ENCODE measurements around the gene MTG2. TPM values are rescaled to one million over a fixed set of nuclear protein-coding genes. Genes with fewer than 3 reads are reported as not detected.

Gene MTG2
- total and polyA plus RNA-seq, 10 of the 15 experiments (the other 5 are each of a cell fraction or from before 2014, with no cell fraction given) = 6.2 to 52.4 (median 34.3) TPM

DNA sequence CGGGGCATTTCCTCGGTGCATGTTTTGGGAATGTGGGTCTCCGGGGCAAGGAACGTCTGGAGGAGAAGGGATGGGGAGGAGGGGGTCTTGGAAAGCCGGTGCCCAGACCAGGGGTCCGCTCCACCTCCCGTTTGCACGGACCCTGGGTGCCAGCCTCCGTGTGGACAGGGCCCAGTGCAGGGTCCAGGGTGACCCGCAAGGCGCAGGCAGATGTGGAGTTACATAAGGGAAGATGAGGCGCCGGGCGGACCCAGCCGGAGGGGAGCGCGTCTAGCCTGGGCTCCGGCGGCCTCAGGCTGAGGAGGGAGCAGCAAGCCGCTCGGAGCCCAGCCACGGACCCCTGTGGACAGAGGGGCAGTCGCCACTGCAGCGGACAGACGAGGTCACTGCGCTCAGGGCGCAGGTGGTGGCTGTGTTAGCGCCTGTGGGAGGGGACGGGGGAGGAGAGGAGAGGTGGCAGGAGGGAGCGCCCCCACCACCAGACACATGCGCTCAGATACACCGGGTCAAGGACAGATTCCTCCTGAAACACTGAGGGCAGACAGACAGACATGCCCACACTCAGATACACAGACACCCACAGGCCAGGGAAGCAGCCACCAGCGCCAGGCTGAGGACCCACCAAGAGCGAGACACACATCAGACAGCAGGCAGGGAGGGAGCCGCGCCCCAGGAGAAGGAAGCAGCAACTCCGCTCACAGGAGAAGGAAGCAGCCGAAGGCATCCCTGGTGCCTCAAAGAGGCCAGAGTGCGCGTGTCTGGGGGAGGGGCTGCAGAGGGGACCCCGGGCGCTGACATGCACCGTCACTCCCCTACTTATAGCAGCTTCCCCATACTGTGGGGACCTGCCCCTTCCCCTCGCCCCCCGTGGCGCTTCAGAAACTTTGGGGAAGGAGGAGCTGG is 38.1 kb downstream of the MTG2 start:
- no peak for FAIRE-seq
- no peaks in the 10 kb centered on the region for H3K36me3 ChIP-seq (ENCODE audit: control insufficient read depth in 2 of 2, insufficient read depth in 2 of 2, low read length in 1 of 2)
- H3K4me1 ChIP-seq (ENCODE audit: control insufficient read depth, insufficient read depth, low read length) = no peaks in the 10 kb centered on the region
- ChIA-PET RAD21 (ENCODE audit: unreplicated experiment) (no interaction called here), POLR2A (no interaction called here), SMC1A (ENCODE audit: uncharacterized antibody, unreplicated experiment) (no interaction called here), CTCF (no interaction called here)
- no peak overlapping the region for H3K4me3 ChIP-seq
- no peaks in the 10 kb centered on the region for H3K9me3 ChIP-seq (replicated peaks; ENCODE audit: control insufficient read depth, insufficient read depth, low read length)
- no peaks in the 10 kb centered on the region; the same call in 1 of the 2 replicates for H4K20me1 ChIP-seq (ENCODE audit: control insufficient read depth, insufficient read depth)
- TF ChIP-seq FOXK2 (IDR thresholded peaks at IDR 0.05) (no peak), CREM (IDR thresholded peaks at IDR 0.05; ENCODE audit: low read depth) (no peak), PML (IDR thresholded peaks at IDR 0.05; ENCODE audit: low read length) (no peak)
- H3K27ac ChIP-seq (ENCODE audit: control insufficient read depth, insufficient read depth) = no peak overlapping the region
- in situ Hi-C loops (cut with MboI) = no loop called here
- no peak overlapping the region for H3K4me2 ChIP-seq (ENCODE audit: control insufficient read depth, insufficient read depth)
- ATAC-seq = no peak
- WGBS (ENCODE audit: insufficient coverage, insufficient replicate concordance, low lambda C conversion rate, missing lambda C conversion rate) = 22% methylated on average over 45 of the region's 46 CpGs
- H2AFZ ChIP-seq (ENCODE audit: control insufficient read depth, low read depth, low read length) = no peak overlapping the region
- H3K79me2 ChIP-seq (ENCODE audit: control insufficient read depth, insufficient read depth, low read length) = no peaks in the 10 kb centered on the region
- no peak overlapping the region for H3K9ac ChIP-seq (ENCODE audit: control insufficient read depth, insufficient read depth, low read length)
- DNase-seq (ENCODE audit: low read depth, low spot score) = no peak
- intact Hi-C loops (cut with micrococcal nuclease; ENCODE audit: unreplicated experiment) = no loop called here
- peaks cover 1 to 10% of the 10 kb centered on the region in 2 experiments; a peak in 3 of 4 replicates for H3K27me3 ChIP-seq (replicated peaks in 1 of 2; ENCODE audit: control insufficient read depth in 2 of 2, insufficient read depth in 2 of 2, low read length in 1 of 2)
- no TSS peak for BruUV-seq (replicated peaks)

DNA sequence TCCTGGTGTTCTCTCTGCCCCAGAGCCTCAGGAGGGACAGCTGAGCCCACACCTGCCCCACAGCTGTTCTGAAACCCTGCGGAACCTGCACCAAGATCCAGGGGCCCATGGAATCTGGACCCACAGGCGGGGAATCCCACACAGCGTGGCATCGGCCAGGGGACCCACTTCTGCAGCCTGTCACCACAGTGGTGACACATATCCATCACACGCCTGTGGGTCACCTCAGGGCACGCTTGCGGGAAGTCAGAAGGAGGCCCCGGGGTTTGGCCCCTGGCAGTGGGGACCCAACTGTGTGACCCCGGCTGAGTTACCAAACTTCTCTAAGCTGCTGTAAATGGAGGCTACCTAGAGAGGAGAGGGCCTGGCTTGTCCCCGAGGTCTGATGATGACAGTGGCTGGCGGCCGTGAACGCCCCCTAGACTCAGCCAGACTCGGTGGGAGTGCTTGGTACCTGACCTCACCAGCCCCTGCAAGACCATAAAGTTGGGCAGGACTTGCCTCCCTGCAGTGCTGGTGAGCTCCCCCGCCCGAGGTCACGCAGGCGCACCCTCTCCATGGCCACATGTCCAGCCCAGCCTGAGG is 39.5 kb downstream of the MTG2 start:
- no peak overlapping the region for H3K4me3 ChIP-seq
- in situ Hi-C loops (cut with MboI) = no loop called here
- no peak overlapping the region for H3K27ac ChIP-seq (ENCODE audit: control insufficient read depth, insufficient read depth)
- BruUV-seq (replicated peaks) = no TSS peak
- peaks cover 1 to 10% of the 10 kb centered on the region in 2 experiments; a peak in 3 of 4 replicates for H3K27me3 ChIP-seq (replicated peaks in 1 of 2; ENCODE audit: control insufficient read depth in 2 of 2, insufficient read depth in 2 of 2, low read length in 1 of 2)
- FAIRE-seq (no peak), DNase-seq (ENCODE audit: low read depth, low spot score) (no peak), ATAC-seq (no peak)
- H4K20me1 ChIP-seq (ENCODE audit: control insufficient read depth, insufficient read depth) = no peaks in the 10 kb centered on the region; the same call in 1 of the 2 replicates
- intact Hi-C loops (cut with micrococcal nuclease; ENCODE audit: unreplicated experiment) = no loop called here
- no peaks in the 10 kb centered on the region for H3K9me3 ChIP-seq (replicated peaks; ENCODE audit: control insufficient read depth, insufficient read depth, low read length)
- ChIA-PET CTCF (no interaction called here), POLR2A (no interaction called here), SMC1A (ENCODE audit: uncharacterized antibody, unreplicated experiment) (no interaction called here), RAD21 (ENCODE audit: unreplicated experiment) (no interaction called here)
- H3K9ac ChIP-seq (ENCODE audit: control insufficient read depth, insufficient read depth, low read length) = no peak overlapping the region
- WGBS (ENCODE audit: insufficient coverage, insufficient replicate concordance, low lambda C conversion rate, missing lambda C conversion rate) = 47% methylated on average over 18 of the region's 18 CpGs
- no peak overlapping the region for H2AFZ ChIP-seq (ENCODE audit: control insufficient read depth, low read depth, low read length)
- H3K36me3 ChIP-seq (ENCODE audit: control insufficient read depth in 2 of 2, insufficient read depth in 2 of 2, low read length in 1 of 2) = no peaks in the 10 kb centered on the region
- TF ChIP-seq, protein P1, sequence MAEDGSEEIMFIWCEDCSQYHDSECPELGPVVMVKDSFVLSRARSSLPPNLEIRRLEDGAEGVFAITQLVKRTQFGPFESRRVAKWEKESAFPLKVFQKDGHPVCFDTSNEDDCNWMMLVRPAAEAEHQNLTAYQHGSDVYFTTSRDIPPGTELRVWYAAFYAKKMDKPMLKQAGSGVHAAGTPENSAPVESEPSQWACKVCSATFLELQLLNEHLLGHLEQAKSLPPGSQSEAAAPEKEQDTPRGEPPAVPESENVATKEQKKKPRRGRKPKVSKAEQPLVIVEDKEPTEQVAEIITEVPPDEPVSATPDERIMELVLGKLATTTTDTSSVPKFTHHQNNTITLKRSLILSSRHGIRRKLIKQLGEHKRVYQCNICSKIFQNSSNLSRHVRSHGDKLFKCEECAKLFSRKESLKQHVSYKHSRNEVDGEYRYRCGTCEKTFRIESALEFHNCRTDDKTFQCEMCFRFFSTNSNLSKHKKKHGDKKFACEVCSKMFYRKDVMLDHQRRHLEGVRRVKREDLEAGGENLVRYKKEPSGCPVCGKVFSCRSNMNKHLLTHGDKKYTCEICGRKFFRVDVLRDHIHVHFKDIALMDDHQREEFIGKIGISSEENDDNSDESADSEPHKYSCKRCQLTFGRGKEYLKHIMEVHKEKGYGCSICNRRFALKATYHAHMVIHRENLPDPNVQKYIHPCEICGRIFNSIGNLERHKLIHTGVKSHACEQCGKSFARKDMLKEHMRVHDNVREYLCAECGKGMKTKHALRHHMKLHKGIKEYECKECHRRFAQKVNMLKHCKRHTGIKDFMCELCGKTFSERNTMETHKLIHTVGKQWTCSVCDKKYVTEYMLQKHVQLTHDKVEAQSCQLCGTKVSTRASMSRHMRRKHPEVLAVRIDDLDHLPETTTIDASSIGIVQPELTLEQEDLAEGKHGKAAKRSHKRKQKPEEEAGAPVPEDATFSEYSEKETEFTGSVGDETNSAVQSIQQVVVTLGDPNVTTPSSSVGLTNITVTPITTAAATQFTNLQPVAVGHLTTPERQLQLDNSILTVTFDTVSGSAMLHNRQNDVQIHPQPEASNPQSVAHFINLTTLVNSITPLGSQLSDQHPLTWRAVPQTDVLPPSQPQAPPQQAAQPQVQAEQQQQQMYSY (CRISPR knock-in tag; IDR thresholded peaks at IDR 0.05) = no peak
- TF ChIP-seq POU2F2 (IDR thresholded peaks at IDR 0.05; ENCODE audit: borderline replicate concordance, low read depth, low read length) (no peak), STAT1 (conservative IDR thresholded peaks at IDR 0.05) (no peak)
- TF ChIP-seq, protein P2, sequence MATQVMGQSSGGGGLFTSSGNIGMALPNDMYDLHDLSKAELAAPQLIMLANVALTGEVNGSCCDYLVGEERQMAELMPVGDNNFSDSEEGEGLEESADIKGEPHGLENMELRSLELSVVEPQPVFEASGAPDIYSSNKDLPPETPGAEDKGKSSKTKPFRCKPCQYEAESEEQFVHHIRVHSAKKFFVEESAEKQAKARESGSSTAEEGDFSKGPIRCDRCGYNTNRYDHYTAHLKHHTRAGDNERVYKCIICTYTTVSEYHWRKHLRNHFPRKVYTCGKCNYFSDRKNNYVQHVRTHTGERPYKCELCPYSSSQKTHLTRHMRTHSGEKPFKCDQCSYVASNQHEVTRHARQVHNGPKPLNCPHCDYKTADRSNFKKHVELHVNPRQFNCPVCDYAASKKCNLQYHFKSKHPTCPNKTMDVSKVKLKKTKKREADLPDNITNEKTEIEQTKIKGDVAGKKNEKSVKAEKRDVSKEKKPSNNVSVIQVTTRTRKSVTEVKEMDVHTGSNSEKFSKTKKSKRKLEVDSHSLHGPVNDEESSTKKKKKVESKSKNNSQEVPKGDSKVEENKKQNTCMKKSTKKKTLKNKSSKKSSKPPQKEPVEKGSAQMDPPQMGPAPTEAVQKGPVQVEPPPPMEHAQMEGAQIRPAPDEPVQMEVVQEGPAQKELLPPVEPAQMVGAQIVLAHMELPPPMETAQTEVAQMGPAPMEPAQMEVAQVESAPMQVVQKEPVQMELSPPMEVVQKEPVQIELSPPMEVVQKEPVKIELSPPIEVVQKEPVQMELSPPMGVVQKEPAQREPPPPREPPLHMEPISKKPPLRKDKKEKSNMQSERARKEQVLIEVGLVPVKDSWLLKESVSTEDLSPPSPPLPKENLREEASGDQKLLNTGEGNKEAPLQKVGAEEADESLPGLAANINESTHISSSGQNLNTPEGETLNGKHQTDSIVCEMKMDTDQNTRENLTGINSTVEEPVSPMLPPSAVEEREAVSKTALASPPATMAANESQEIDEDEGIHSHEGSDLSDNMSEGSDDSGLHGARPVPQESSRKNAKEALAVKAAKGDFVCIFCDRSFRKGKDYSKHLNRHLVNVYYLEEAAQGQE (IDR thresholded peaks at IDR 0.05; ENCODE audit: low read depth, low read length) = no peak
- no peaks in the 10 kb centered on the region for H3K79me2 ChIP-seq (ENCODE audit: control insufficient read depth, insufficient read depth, low read length)
- no peaks in the 10 kb centered on the region for H3K4me1 ChIP-seq (ENCODE audit: control insufficient read depth, insufficient read depth, low read length)
- H3K4me2 ChIP-seq (ENCODE audit: control insufficient read depth, insufficient read depth) = no peak overlapping the region

Data from GM12878 (cell line).